ENCODE results near the gene ZNF223.

GRCh38 chr19:44071824-44072542, 20.1 kb downstream of the ZNF223 start, which contains the start of gene ZNF284:
- TF ChIP-seq GATA3 (IDR thresholded peaks at IDR 0.05; ENCODE audit: low read depth, low read length) (no peak), GATA2 (IDR thresholded peaks at IDR 0.05; ENCODE audit: low read depth, low read length) (0 out of 2 replicates have a peak, but pooled peaks have one; percentile 13)
